EL (cell line): ENCODE results near the gene XRRA1.
"Not testable (repeated sequence)": the region's sequence is repeated elsewhere in the genome, so short reads cannot be mapped to it uniquely, and the experiment has no call there.

Experiments
- DNase-seq: peaks from one replicate; pipeline ENCODE4 v3.0.0-alpha.2; 2016

Gene XRRA1, protein sequence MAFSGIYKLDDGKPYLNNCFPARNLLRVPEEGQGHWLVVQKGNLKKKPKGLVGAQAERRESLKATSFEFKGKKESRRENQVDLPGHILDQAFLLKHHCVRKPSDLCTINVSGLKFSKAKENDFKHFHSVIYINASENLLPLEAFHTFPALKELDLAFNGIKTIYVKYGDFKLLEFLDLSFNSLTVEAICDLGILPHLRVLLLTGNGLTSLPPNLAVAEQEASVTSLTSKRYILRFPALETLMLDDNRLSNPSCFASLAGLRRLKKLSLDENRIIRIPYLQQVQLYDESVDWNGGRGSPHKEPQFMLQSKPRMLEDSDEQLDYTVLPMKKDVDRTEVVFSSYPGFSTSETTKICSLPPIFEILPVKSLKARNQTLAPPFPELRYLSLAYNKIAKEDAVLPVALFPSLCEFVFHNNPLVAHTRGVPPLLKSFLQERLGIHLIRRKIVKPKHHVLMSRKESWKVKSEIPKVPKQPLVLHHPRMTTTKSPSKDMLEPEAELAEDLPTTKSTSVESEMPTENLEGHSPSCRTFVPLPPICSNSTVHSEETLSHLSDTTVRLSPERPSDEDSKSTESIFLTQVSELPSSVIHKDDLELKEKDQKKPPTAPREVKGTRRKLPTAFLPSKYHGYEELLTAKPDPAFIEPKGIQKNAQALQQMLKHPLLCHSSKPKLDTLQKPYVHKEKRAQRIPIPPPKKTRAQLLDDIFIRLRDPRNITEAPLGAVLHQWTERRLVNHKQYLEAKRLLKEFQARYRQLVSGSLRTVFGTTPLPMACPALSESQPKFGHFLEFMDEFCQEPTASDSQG

DNA sequence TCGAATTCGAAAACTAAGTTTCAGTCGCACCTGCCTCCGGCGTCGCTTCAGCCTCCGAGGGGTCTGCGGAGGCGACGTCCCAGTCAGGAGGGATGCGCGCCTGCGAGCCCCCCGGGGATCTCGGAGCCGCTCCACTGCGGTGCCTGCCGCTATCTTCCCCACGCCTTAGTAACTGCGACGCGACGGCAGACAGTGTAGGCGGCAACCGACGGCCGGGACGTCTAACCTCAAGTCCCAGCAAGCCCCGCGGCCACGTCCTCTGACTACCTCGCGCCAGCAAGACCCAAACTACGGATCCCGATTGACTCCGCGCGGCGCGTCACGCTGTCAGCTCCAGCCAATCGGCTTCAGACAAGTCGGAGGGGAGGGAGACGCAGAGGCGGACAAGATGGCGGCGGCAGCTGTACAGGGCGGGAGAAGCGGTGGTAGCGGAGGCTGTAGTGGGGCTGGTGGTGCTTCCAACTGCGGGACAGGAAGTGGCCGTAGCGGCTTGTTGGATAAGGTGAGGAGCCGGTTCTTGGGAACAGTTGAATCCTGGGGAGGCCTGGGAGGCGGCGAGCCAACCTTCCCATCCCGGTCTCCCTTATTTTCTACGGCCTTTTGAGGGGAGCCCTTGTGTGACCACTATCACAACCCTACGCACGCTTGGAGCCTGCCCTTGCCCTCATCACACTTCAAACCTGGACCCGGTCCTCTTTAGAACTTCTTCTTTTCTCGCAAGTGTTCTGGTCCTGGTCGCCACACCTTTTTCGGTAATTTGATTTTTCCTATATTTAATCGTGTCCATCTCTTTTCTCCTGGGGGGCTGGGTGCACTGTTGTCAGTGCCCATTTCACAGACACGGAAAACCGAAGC, at the start of gene XRRA1, which contains the start of gene SPCS2:
TSS of gene XRRA1 (minus strand) at position 194 of the 855 bp plus-strand sequence. CDS start 8,213 bp downstream, outside the sequence.
TSS of gene SPCS2 (plus strand) at position 369 of the 855 bp plus-strand sequence. CDS start at position 389, 20 bp downstream.
- DNase-seq: peak; percentile 99

GRCh38 chr11:74992852-74993251, 44.0 kb upstream of the XRRA1 start:
- DNase-seq: no peak

- DNase-seq: no peak
Observed at GRCh38 chr11:74990941-74991340, 42.0 kb upstream of the XRRA1 start.

DNA sequence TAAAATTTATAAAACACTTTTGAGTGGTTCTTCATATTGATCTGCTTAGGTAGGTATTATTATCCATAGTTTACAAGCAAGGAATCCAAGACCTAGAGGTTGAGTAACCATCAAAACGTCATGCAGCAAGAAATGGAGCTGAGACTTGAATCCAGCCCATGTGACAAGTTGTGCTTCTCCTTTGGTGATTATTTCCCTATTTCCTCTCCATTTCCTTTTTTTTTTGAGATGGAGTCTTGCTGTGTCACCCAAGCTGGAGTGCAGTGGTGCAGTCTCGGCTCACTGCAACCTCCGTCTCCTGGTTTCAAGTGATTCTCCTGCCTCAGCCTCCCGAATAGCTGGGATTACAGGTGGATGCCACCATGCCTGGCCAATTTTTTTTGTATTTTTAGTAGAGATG, 41.3 kb upstream of the XRRA1 start:
- DNase-seq: not testable (repeated sequence)

DNA sequence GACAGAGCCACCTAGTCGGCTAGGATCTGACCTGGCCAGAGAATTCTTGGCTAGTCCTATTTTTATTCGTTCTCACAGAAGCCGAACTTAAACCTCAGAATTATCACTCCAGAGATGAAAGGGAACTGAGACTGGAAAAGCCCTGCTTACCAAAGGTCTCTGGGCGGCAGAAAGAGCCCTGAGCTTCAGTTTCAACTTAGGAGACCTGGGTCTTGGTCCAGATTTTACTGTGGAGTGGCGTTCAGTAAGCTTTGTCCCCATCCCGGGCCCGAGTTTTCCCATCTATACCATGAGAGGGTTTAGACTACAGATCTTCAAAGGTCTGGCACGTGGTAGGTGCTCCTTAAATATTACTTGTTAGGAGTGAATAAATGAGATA, 40.4 kb upstream of the XRRA1 start:
- peak; percentile 21 for DNase-seq

DNA sequence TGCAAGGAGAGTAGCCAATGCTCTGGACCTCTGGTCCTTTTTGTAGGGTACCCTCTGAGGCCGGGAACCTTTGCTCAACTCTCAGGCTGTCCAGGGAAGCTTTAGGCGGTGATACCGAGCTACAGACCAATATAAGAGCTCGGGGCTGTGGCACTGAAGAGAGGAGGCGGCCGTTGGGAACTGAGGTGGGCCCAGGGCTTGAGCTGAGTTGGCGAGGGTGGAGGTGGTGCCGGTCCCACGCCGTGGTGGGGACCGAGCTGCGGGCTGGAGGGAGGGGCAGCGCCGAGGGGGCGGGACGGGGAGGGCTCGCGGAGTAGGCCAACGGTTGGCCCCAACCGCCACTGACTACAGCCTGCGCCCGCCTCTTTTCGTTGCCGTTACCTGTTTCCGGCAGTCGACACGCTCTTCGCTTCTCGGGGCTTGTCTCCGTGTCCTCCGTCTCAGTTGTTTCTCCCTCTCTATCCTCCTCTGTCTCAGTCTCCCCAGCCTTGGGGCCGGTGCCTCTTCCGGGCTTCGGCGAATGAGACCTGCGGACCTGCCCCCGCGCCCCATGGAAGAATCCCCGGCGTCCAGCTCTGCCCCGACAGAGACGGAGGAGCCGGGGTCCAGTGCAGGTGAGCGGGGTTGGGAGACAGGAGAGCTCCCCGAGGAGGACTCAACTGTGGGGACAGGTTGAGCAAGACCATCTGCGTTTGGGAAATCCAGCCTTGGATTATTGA, 39.8 kb upstream of the XRRA1 start, which contains the start of gene NEU3:
TSS of gene NEU3 (plus strand) at position 393 of the 719 bp plus-strand sequence. CDS start at position 521, 128 bp downstream.
- DNase-seq: peak; percentile 86

DNA sequence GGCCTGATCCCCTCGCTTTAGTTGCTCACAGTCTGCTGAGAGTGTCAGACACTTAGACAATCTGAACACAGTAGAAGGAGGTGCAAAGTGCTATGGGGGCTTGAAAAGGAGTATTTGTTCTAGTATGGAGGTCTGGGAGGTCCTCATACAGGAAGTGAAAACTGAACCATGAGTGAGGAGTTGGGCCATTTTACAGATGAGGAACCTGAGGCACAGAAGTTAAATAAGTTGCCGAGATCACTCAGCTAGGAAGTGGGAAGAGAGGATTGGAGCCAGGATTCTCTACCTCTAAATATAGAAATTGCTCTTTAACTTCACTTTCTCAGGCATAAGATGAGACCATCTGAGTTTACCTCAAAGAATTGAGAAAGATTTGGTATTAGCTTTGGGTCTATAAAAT, 35.8 kb upstream of the XRRA1 start:
- no peak for DNase-seq

- no peak for DNase-seq
Observed at GRCh38 chr11:74984070-74984469, 35.2 kb upstream of the XRRA1 start.

GRCh38 chr11:74981888-74982287, 33.0 kb upstream of the XRRA1 start:
- no peak for DNase-seq

- no peak for DNase-seq
Observed at GRCh38 chr11:74980634-74981033, 31.7 kb upstream of the XRRA1 start.

DNA sequence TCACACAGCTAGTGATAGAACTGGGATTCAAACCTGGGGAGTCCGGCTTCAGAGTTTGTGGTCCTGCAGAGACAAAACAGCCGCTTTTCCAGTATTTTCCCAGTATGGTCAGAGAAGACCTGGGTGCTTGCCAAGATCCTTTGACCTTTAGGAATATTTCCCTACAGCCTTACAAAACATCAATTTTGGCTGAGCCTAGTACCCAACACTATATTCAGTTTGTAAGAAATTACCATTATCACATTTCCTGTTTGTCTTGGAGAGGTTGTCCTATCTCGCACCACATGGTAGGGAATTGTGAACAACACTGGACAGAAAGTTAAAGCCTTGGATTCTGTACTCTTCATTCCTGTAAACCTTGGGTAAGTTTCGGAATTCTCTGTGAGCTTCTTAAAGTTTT, 29.1 kb upstream of the XRRA1 start:
- no peak for DNase-seq

DNA sequence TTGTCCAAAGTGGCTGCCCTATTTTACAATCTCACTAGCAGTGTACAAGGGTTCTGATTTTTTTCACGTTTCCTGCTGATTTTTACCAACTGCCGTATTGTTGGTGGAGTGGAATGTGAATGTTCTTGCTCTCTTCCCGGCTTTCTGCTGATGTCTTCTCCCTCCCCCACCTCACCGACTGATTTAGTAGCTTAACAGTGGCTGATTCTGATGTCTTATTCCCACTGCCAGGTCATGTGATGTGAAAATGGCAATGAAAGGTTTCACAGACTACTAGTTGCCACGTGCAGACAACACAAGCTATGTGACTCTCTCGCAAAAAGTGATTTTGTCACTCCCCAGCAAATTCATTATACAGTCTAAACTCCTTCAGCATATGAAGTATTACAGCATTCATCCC, 22.5 kb upstream of the XRRA1 start:
- no peak for DNase-seq

DNA sequence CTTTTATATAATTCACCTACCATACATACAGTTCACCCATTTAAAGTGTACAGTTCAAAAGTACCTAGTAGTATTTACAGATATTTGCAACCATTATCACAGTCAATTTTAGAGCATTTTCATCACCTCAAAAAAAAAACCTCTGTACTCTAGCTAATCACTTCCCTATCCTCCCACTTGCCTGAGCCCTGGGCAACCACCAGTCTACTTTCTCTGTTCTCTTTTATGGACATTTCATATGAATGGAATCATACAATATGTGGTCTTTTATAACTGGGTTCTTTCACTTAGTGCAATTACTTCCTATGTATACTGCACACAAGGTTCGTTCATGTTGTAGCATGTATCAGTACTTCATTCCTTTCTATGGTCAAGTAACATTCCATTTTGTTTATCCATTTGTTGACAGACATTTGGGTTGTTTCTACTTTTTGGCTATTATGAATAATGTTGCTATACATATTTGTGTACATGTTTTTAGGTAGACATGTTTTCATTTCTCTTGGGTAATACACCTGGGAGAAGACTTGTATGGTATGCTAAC, 22.0 kb upstream of the XRRA1 start:
- no peak for DNase-seq

- DNase-seq: peak; percentile 18
Observed at GRCh38 chr11:74966651-74967050, 17.8 kb upstream of the XRRA1 start.

DNA sequence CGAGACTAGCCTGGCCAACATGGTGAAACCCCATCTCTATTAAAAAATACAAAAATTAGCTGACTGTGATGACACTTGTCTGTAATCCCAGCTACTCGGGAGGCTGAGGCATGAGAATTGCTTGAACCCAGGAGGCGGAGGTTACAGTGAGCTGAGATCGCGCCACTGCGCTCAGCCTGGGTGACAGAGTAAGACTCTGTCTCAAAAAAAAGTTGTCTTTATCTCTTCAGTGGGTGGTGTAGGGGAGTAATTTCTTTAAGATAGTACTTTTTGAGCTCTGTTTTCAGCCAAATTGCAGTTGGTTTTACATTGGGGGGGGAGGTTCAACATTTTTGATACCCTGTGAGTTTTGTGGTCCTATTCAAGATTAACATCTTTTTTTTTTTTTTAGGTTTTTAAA, 11.2 kb upstream of the XRRA1 start:
- DNase-seq: not testable (repeated sequence)

DNA sequence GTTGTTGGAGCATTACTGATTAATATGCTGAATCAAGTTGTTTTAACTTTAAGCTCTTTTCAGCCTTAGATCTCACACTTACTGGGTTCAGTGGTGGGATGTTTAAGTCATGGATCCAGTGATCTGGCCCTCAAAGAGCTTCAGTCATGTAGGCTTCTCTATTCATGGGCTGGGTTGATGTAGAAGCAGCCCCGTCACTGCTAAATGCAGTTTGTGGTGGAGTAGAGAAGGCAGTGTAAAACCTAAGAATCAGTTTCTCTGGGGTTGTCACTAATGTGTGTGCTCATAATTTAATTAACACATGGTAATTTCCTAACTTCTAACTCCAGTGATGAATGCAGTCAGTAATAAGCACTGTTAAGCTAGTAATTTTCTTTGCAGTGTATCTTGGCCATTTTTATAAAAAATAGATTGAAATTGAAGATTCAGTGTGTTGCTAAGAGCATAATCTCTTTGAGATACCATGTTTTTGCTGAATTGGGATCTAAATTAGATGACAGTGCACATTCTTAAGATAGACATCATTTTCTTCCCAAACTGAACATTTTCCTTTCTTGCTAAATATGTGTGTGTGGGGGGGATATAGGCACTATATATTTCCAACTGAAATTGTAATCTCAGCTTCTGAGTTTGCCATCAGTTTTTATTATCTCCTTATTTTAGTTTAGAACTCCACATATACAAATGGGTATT, 9.2 kb upstream of the XRRA1 start:
- no peak for DNase-seq

- no peak for DNase-seq
Observed at GRCh38 chr11:74956397-74957015, 7.6 kb upstream of the XRRA1 start.

DNA sequence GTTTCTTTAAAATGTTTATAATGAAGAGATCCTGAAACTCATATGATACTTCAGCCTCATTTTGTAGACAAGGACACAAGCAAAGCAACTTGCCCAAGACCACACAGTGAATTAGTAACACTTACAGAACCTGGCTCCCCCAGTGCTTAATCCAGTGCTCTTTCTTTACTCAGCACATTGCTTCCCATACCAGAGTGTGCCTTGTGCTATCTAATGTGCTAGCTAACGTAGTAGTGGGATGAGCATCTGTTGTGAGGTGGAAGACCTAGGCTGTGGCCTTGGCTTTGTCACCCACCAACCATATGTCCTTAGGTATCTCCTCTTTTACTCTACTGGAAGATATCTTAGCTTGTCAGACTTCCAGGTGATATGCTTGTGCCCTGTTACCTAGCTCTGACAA, 5.3 kb upstream of the XRRA1 start:
- no peak for DNase-seq

- DNase-seq: no peak
Observed at GRCh38 chr11:74953451-74953850, 4.6 kb upstream of the XRRA1 start.

- DNase-seq: no peak
Observed at GRCh38 chr11:74952752-74953151, 3.9 kb upstream of the XRRA1 start.

DNA sequence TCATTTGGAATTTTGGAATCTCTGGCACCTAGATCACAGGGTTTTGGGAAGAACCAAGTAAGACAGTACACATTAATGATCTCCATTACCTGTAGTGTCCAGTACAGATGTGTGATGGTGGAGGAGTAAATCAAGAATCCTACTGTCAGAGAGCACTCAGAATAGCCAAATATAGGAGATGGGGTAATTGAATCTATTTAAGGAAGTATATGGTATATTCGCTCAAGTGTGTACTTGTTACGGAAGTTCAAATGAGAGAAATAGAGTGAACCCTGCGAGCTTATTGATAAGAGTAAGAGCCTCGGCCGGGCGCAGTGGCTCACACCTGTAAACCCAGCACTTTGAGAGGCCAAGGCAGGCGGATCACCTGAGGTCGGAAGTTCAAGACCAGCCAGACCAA, 2.3 kb upstream of the XRRA1 start:
- no peak for DNase-seq
